Measurements from ENCODE around the gene TDRD1.

TDRD1 gene

DNA sequence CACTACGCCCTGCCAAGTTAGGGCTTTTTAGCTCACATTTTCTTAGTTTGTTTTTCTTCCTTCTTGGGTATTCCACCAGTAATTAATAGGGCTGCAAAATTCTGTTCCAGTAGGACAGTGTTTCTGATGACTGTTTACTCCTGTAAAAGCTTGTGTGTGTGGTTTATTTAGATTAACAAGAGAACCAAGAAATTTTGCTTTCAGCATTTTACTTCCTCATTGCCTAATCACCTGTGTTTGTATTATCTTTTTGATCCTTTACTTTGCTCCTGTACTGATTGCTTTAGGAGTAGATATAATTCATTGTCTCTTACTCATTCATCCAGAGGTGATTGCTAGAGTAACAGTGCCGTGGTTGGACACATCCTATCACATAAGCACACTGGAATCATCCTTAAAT lies 27.7 kb downstream of the TDRD1 start:
- H3K27me3 ChIP-seq (ENCODE audit: insufficient read depth, low read length, poor library complexity), result no peaks in the 10 kb centered on the region
- no peak for DNase-seq
- H2AK5ac ChIP-seq (ENCODE audit: low read length), result no peak overlapping the region
- no peak overlapping the region for H3K9ac ChIP-seq (ENCODE audit: low read length)
- no peak overlapping the region for H3K23ac ChIP-seq (ENCODE audit: low read length)
- no peak overlapping the region for H2BK120ac ChIP-seq (ENCODE audit: low read depth, low read length)
- no CpG with 5 or more reads among the region's 2 CpGs for WGBS (ENCODE audit: extremely low coverage, insufficient coverage, low lambda C conversion rate)
- H3K36me3 ChIP-seq (ENCODE audit: control insufficient read depth, insufficient read depth, low read length), result no peaks in the 10 kb centered on the region
- H3K4me2 ChIP-seq (ENCODE audit: low read length), result no peak overlapping the region
- H3K56ac ChIP-seq (ENCODE audit: low read length), result no peak overlapping the region
- H2BK5ac ChIP-seq (ENCODE audit: low read length), result no peak overlapping the region
- no peaks in the 10 kb centered on the region for H3K79me2 ChIP-seq (ENCODE audit: control insufficient read depth, insufficient read depth, low read length)
- H2BK15ac ChIP-seq (replicated peaks; ENCODE audit: low read depth), result no peak overlapping the region
- no peak overlapping the region for H3K18ac ChIP-seq (ENCODE audit: low read length)
- no peaks in the 10 kb centered on the region for H3K79me1 ChIP-seq (ENCODE audit: low read length)
- no peak overlapping the region for H3K4me3 ChIP-seq (ENCODE audit: low read length)
- H4K8ac ChIP-seq (ENCODE audit: low read depth, low read length), result no peak overlapping the region
- H3K4ac ChIP-seq (ENCODE audit: low read depth, low read length), result no peak overlapping the region
- H4K5ac ChIP-seq (ENCODE audit: low read length), result no peak overlapping the region
- H3K4me1 ChIP-seq (ENCODE audit: control insufficient read depth, low read depth, low read length), result no peaks in the 10 kb centered on the region
- H3K27ac ChIP-seq (ENCODE audit: low read depth, low read length), result no peak overlapping the region

DNA sequence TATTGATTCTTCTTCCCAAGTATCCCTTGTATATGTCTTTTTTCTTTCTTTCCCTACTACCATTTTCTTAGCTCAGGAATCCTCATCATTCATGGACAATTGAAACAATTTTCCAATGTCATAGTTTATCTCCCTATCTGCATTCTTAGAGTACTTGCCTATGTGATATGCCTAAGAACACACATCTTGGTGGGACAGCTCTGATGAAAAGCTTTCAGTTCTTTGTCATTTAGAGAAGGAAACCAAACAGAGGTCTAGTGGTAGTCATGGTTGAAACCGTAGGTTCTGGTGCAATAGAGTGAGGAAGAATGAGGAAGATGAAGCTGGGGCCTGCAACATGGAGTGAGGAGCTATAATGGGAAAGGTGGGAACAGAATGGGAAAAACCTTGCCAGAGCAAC lies 28.2 kb downstream of the TDRD1 start:
- no peak overlapping the region for H4K8ac ChIP-seq (ENCODE audit: low read depth, low read length)
- H3K18ac ChIP-seq (ENCODE audit: low read length), result no peak overlapping the region
- H3K4ac ChIP-seq (ENCODE audit: low read depth, low read length), result no peak overlapping the region
- no peak overlapping the region for H3K4me3 ChIP-seq (ENCODE audit: low read length)
- no CpG with 5 or more reads among the region's 1 CpG for WGBS (ENCODE audit: extremely low coverage, insufficient coverage, low lambda C conversion rate)
- no peak overlapping the region for H3K9ac ChIP-seq (ENCODE audit: low read length)
- no peaks in the 10 kb centered on the region for H3K79me2 ChIP-seq (ENCODE audit: control insufficient read depth, insufficient read depth, low read length)
- H2AK5ac ChIP-seq (ENCODE audit: low read length), result no peak overlapping the region
- H4K5ac ChIP-seq (ENCODE audit: low read length), result no peak overlapping the region
- no peak overlapping the region for H3K27ac ChIP-seq (ENCODE audit: low read depth, low read length)
- H3K23ac ChIP-seq (ENCODE audit: low read length), result no peak overlapping the region
- H3K4me2 ChIP-seq (ENCODE audit: low read length), result no peak overlapping the region
- no peaks in the 10 kb centered on the region for H3K36me3 ChIP-seq (ENCODE audit: control insufficient read depth, insufficient read depth, low read length)
- H3K56ac ChIP-seq (ENCODE audit: low read length), result no peak overlapping the region
- no peaks in the 10 kb centered on the region for H3K27me3 ChIP-seq (ENCODE audit: insufficient read depth, low read length, poor library complexity)
- no peak for DNase-seq
- H2BK5ac ChIP-seq (ENCODE audit: low read length), result no peak overlapping the region
- no peak overlapping the region for H2BK120ac ChIP-seq (ENCODE audit: low read depth, low read length)
- H2BK15ac ChIP-seq (replicated peaks; ENCODE audit: low read depth), result no peak overlapping the region
- H3K79me1 ChIP-seq (ENCODE audit: low read length), result no peaks in the 10 kb centered on the region
- H3K4me1 ChIP-seq (ENCODE audit: control insufficient read depth, low read depth, low read length), result no peaks in the 10 kb centered on the region

- DNase-seq, result peak; percentile 82
- H3K27me3 ChIP-seq (ENCODE audit: insufficient read depth, low read length, poor library complexity), result no peaks in the 10 kb centered on the region
- WGBS (ENCODE audit: extremely low coverage, insufficient coverage, low lambda C conversion rate), result no CpG with 5 or more reads among the region's 2 CpGs
- no peak overlapping the region for H3K9ac ChIP-seq (ENCODE audit: low read length)
- no peak overlapping the region for H3K4me3 ChIP-seq (ENCODE audit: low read length)
- no peak overlapping the region for H3K18ac ChIP-seq (ENCODE audit: low read length)
- no peak overlapping the region for H2BK5ac ChIP-seq (ENCODE audit: low read length)
- H3K4ac ChIP-seq (ENCODE audit: low read depth, low read length), result no peak overlapping the region
- no peak overlapping the region for H3K4me2 ChIP-seq (ENCODE audit: low read length)
- H4K8ac ChIP-seq (ENCODE audit: low read depth, low read length), result no peak overlapping the region
- H3K4me1 ChIP-seq (ENCODE audit: control insufficient read depth, low read depth, low read length), result no peaks in the 10 kb centered on the region
- H3K79me1 ChIP-seq (ENCODE audit: low read length), result no peaks in the 10 kb centered on the region
- no peaks in the 10 kb centered on the region for H3K36me3 ChIP-seq (ENCODE audit: control insufficient read depth, insufficient read depth, low read length)
- no peak overlapping the region for H3K23ac ChIP-seq (ENCODE audit: low read length)
- no peak overlapping the region for H2BK15ac ChIP-seq (replicated peaks; ENCODE audit: low read depth)
- no peak overlapping the region for H3K56ac ChIP-seq (ENCODE audit: low read length)
- H2BK120ac ChIP-seq (ENCODE audit: low read depth, low read length), result no peak overlapping the region
- no peak overlapping the region for H4K5ac ChIP-seq (ENCODE audit: low read length)
- no peak overlapping the region for H2AK5ac ChIP-seq (ENCODE audit: low read length)
- H3K79me2 ChIP-seq (ENCODE audit: control insufficient read depth, insufficient read depth, low read length), result no peaks in the 10 kb centered on the region
- H3K27ac ChIP-seq (ENCODE audit: low read depth, low read length), result no peak overlapping the region
Measured at GRCh38 chr10:114208351-114208750, 29.2 kb downstream of the TDRD1 start.

DNA sequence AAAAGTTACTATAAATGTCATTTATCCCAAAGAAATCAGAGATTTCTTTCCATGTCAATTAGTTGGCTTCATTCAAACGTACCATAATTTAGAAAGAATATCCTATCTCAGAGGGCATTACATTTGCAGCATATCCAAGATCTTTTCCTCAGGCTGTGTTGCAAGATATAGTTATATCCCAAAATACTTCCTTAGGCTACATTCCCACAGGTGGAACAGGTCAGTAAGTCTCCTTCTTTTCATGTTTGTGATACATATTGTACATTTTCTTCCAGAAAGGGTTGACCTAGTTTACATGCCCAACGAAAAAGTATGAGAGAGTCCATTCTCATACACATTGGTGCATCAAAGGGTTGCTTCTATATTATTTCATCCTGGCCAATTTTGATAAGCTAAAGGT lies 33.0 kb downstream of the TDRD1 start:
- H3K4me3 ChIP-seq (ENCODE audit: low read length), result no peak overlapping the region
- H2BK15ac ChIP-seq (replicated peaks; ENCODE audit: low read depth), result no peak overlapping the region
- H3K36me3 ChIP-seq (ENCODE audit: control insufficient read depth, insufficient read depth, low read length), result no peaks in the 10 kb centered on the region
- H4K8ac ChIP-seq (ENCODE audit: low read depth, low read length), result no peak overlapping the region
- H2BK5ac ChIP-seq (ENCODE audit: low read length), result no peak overlapping the region
- no peaks in the 10 kb centered on the region for H3K4me1 ChIP-seq (ENCODE audit: control insufficient read depth, low read depth, low read length)
- H3K56ac ChIP-seq (ENCODE audit: low read length), result no peak overlapping the region
- no peak overlapping the region for H3K4ac ChIP-seq (ENCODE audit: low read depth, low read length)
- H3K27me3 ChIP-seq (ENCODE audit: insufficient read depth, low read length, poor library complexity), result no peaks in the 10 kb centered on the region
- H3K79me2 ChIP-seq (ENCODE audit: control insufficient read depth, insufficient read depth, low read length), result no peaks in the 10 kb centered on the region
- H3K23ac ChIP-seq (ENCODE audit: low read length), result no peak overlapping the region
- no peak for DNase-seq
- no peak overlapping the region for H2AK5ac ChIP-seq (ENCODE audit: low read length)
- no peak overlapping the region for H3K9ac ChIP-seq (ENCODE audit: low read length)
- no CpG with 5 or more reads among the region's 2 CpGs for WGBS (ENCODE audit: extremely low coverage, insufficient coverage, low lambda C conversion rate)
- H3K27ac ChIP-seq (ENCODE audit: low read depth, low read length), result no peak overlapping the region
- no peak overlapping the region for H3K4me2 ChIP-seq (ENCODE audit: low read length)
- no peak overlapping the region for H4K5ac ChIP-seq (ENCODE audit: low read length)
- no peak overlapping the region for H3K18ac ChIP-seq (ENCODE audit: low read length)
- no peak overlapping the region for H2BK120ac ChIP-seq (ENCODE audit: low read depth, low read length)
- H3K79me1 ChIP-seq (ENCODE audit: low read length), result no peaks in the 10 kb centered on the region

DNA sequence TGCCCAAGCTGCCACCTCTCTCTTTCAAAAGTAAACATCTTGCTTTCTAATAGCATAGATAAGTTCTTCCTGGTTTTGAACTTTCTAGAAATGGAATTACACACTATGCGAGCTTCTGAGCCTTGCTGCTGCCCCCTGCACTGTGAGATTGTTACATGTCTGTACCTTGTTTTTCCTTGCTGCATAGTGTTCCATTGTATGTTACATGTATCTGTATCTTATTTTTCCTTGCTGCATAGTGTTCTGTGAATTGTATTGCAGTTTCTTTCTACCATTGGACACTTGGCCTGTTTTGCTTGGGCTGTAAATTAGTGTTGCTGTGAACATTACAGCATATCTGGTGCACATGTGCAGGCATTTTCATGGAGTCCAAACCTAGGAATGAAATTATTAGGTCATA lies 35.9 kb downstream of the TDRD1 start:
- no peak overlapping the region for H3K23ac ChIP-seq (ENCODE audit: low read length)
- H3K79me2 ChIP-seq (ENCODE audit: control insufficient read depth, insufficient read depth, low read length), result no peaks in the 10 kb centered on the region
- H3K27me3 ChIP-seq (ENCODE audit: insufficient read depth, low read length, poor library complexity), result no peaks in the 10 kb centered on the region
- no peak overlapping the region for H3K4ac ChIP-seq (ENCODE audit: low read depth, low read length)
- H2BK120ac ChIP-seq (ENCODE audit: low read depth, low read length), result no peak overlapping the region
- H3K79me1 ChIP-seq (ENCODE audit: low read length), result no peaks in the 10 kb centered on the region
- WGBS (ENCODE audit: extremely low coverage, insufficient coverage, low lambda C conversion rate), result no CpG with 5 or more reads among the region's 1 CpG
- H3K9ac ChIP-seq (ENCODE audit: low read length), result no peak overlapping the region
- H2AK5ac ChIP-seq (ENCODE audit: low read length), result no peak overlapping the region
- H2BK5ac ChIP-seq (ENCODE audit: low read length), result no peak overlapping the region
- no peak overlapping the region for H2BK15ac ChIP-seq (replicated peaks; ENCODE audit: low read depth)
- no peak overlapping the region for H3K18ac ChIP-seq (ENCODE audit: low read length)
- H3K4me3 ChIP-seq (ENCODE audit: low read length), result no peak overlapping the region
- no peak overlapping the region for H4K5ac ChIP-seq (ENCODE audit: low read length)
- no peak for DNase-seq
- no peak overlapping the region for H4K8ac ChIP-seq (ENCODE audit: low read depth, low read length)
- no peaks in the 10 kb centered on the region for H3K36me3 ChIP-seq (ENCODE audit: control insufficient read depth, insufficient read depth, low read length)
- no peak overlapping the region for H3K4me2 ChIP-seq (ENCODE audit: low read length)
- H3K4me1 ChIP-seq (ENCODE audit: control insufficient read depth, low read depth, low read length), result no peaks in the 10 kb centered on the region
- H3K27ac ChIP-seq (ENCODE audit: low read depth, low read length), result no peak overlapping the region
- H3K56ac ChIP-seq (ENCODE audit: low read length), result no peak overlapping the region

GRCh38 chr10:114220281-114220680 lies 41.1 kb downstream of the TDRD1 start:
- H4K5ac ChIP-seq (ENCODE audit: low read length), result no peak overlapping the region
- H2AK5ac ChIP-seq (ENCODE audit: low read length), result no peak overlapping the region
- no peak overlapping the region for H3K4ac ChIP-seq (ENCODE audit: low read depth, low read length)
- H3K79me2 ChIP-seq (ENCODE audit: control insufficient read depth, insufficient read depth, low read length), result no peaks in the 10 kb centered on the region
- H3K18ac ChIP-seq (ENCODE audit: low read length), result no peak overlapping the region
- H2BK120ac ChIP-seq (ENCODE audit: low read depth, low read length), result no peak overlapping the region
- H3K4me2 ChIP-seq (ENCODE audit: low read length), result no peak overlapping the region
- H3K23ac ChIP-seq (ENCODE audit: low read length), result no peak overlapping the region
- H3K79me1 ChIP-seq (ENCODE audit: low read length), result no peaks in the 10 kb centered on the region
- H2BK5ac ChIP-seq (ENCODE audit: low read length), result no peak overlapping the region
- no peak overlapping the region for H3K9ac ChIP-seq (ENCODE audit: low read length)
- no CpG with 5 or more reads among the region's 2 CpGs for WGBS (ENCODE audit: extremely low coverage, insufficient coverage, low lambda C conversion rate)
- no peak overlapping the region for H3K4me3 ChIP-seq (ENCODE audit: low read length)
- H3K56ac ChIP-seq (ENCODE audit: low read length), result no peak overlapping the region
- no peaks in the 10 kb centered on the region for H3K4me1 ChIP-seq (ENCODE audit: control insufficient read depth, low read depth, low read length)
- no peaks in the 10 kb centered on the region for H3K36me3 ChIP-seq (ENCODE audit: control insufficient read depth, insufficient read depth, low read length)
- H4K8ac ChIP-seq (ENCODE audit: low read depth, low read length), result no peak overlapping the region
- H3K27me3 ChIP-seq (ENCODE audit: insufficient read depth, low read length, poor library complexity), result no peaks in the 10 kb centered on the region
- no peak for DNase-seq
- no peak overlapping the region for H2BK15ac ChIP-seq (replicated peaks; ENCODE audit: low read depth)
- no peak overlapping the region for H3K27ac ChIP-seq (ENCODE audit: low read depth, low read length)

Measured in mesendoderm (in vitro differentiated cells).